GM21367 (cell line): ENCODE measurements around the gene CFAP69.

Source experiments
- ATAC-seq: cut with Tn5 transposase; IDR thresholded peaks from one replicate; pipeline ENCODE4 v1.9.1; 2021; ENCODE audit not compliant: unreplicated experiment

CFAP69 gene

GRCh38 chr7:90270431-90271178 lies 25.6 kb downstream of the CFAP69 start:
- no peak for ATAC-seq

- ATAC-seq: no peak
These were observed 26.8 kb downstream of the CFAP69 start for GRCh38 chr7:90271753-90272152.

- ATAC-seq: no peak
These were observed 27.3 kb downstream of the CFAP69 start for GRCh38 chr7:90272242-90272641.

GRCh38 chr7:90274161-90274560 lies 29.2 kb downstream of the CFAP69 start:
- no peak for ATAC-seq

- ATAC-seq: no peak
These were observed 31.2 kb downstream of the CFAP69 start for GRCh38 chr7:90276033-90276728.

- ATAC-seq: no peak
These were observed 43.2 kb downstream of the CFAP69 start for GRCh38 chr7:90288154-90288553.

GRCh38 chr7:90290244-90291113 lies 45.5 kb downstream of the CFAP69 start:
- no peak for ATAC-seq

- ATAC-seq: no peak
These were observed 53.4 kb downstream of the CFAP69 start for GRCh38 chr7:90298145-90299038.

GRCh38 chr7:90303241-90303640 lies 58.3 kb downstream of the CFAP69 start:
- no peak for ATAC-seq

- no peak for ATAC-seq
These were observed 64.9 kb downstream of the CFAP69 start for GRCh38 chr7:90309872-90310271.

GRCh38 chr7:90311175-90311574 lies 66.2 kb downstream of the CFAP69 start:
- ATAC-seq: no peak

- ATAC-seq: no peak
These were observed 67.8 kb downstream of the CFAP69 start for GRCh38 chr7:90312745-90313144.

- no peak for ATAC-seq
These were observed 68.9 kb downstream of the CFAP69 start for GRCh38 chr7:90313907-90314306.

GRCh38 chr7:90320014-90320413 lies 75.0 kb downstream of the CFAP69 start:
- no peak for ATAC-seq

GRCh38 chr7:90320418-90320800 lies 75.4 kb downstream of the CFAP69 start:
- ATAC-seq: no peak

GRCh38 chr7:90320801-90321494 lies 76.0 kb downstream of the CFAP69 start, which contains the start of gene FAM237B:
TSS of gene FAM237B (minus strand) at chr7:90321304. CDS start at chr7:90319748, 1,556 bp downstream.
- no peak for ATAC-seq

- no peak for ATAC-seq
These were observed 77.9 kb downstream of the CFAP69 start for GRCh38 chr7:90322837-90323236.

- no peak for ATAC-seq
These were observed 81.5 kb downstream of the CFAP69 start for GRCh38 chr7:90326500-90326899.

GRCh38 chr7:90334193-90334843 lies 89.3 kb downstream of the CFAP69 start:
- ATAC-seq: no peak
